ENCODE measurements around the gene WASHC3.

WASHC3 gene

DNA sequence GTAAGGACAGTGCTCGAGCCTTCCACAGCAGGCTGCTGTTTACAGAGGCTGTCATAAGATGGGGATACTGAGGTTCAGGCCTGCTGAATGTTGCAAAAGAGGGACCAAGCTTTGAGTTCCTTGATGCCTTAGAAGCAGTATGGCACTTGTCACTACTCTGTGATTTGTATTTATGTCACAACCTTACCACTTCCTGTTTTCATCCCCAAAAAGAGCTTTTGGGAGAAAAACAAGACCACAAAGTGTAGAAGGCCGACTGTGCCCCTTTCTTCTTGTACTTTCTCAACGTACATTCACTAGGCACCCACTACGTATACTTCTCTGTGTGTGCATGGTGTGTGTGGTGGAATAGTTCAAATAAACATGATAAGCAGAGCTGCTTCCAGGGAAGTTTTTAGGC lies 94.3 kb downstream of the WASHC3 start:
- DNase-seq = no peak

DNA sequence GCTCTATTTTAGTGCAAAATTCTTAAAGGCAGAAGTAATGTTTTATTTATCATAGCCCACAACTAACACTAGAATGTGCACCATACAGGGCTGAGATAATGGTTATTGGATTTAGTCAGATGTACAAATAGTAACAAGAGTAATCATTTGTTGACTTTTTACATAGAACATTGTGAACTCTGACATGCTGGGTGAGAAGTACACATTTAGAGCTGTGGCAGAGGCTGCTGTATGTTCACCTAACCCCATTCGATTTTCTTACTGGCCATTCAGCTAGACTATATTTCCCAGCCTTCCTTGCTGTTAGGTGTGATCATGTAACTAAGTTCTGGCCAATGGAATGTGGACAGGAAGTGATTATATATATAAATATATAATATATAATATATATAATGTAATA lies 95.3 kb downstream of the WASHC3 start:
- no peak for DNase-seq

DNA sequence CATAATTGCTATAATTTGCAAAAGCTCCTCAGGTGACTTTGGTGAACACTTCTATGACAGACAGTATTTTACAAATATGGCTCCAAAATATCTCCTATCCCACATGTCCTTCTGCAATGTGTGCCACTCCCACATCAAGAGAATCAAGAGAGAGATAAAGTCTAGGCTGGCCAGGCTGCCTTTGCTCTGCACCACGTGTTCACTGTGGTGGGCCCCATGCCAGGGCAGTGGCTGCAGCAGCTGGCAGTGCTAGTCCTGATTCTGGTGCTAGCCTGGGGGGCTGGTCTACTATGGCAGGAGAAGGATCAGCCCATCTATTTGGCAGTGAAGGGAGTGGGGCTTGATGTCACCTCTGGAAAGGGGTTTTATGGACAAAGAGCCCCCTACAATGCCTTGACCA lies 98.1 kb downstream of the WASHC3 start:
- DNase-seq = no peak

Measured in fibroblast of skin of back (primary cell).